Cardiac muscle cell (in vitro differentiated cells and primary cell): ENCODE data around the gene PRKCH. TPM values are rescaled to one million over a fixed set of nuclear protein-coding genes. Genes with fewer than 3 reads are reported as not detected.

Source experiments
- DNase-seq, 2 donors: peaks; one replicate each; pipeline versions ENCODE4 v3.0.0 to v3.0.0-alpha.2; 2010 to 2017; ENCODE audit warnings: low read depth in 1 of 2, low spot score in 1 of 2
- H3K27ac ChIP-seq: fragments of 200-600 bp; sonication (generic); 2 replicates; pipeline ENCODE4 v1.5.1; 2016
- H3K27me3 ChIP-seq: fragments of 200-600 bp; sonication (generic); 2 replicates; pipeline ENCODE4 v1.6.0; 2016; ENCODE audit warnings: control low read depth
- H3K36me3 ChIP-seq: fragments of 200-600 bp; sonication (generic); 2 replicates; pipeline ENCODE4 v1.5.1; 2016; ENCODE audit warnings: control low read depth
- H3K4me1 ChIP-seq: fragments of 200-600 bp; sonication (generic); 2 replicates; pipeline ENCODE4 v1.8.1; 2017; ENCODE audit warnings: low read depth, mild to moderate bottlenecking, mixed run types
- H3K4me3 ChIP-seq: fragments of 200-600 bp; sonication (generic); 2 replicates; pipeline ENCODE4 v1.5.1; 2016; ENCODE audit warnings: mild to moderate bottlenecking
- H3K9me3 ChIP-seq: fragments of 200-600 bp; sonication (generic); 2 replicates; pipeline ENCODE4 v1.5.1; 2017; ENCODE audit warnings: low read depth, mild to moderate bottlenecking, control low read depth
- CTCF ChIP-seq: IDR thresholded peaks from 2 replicates; pipeline ENCODE4 v1.5.1; 2012; ENCODE audit warnings: low read depth, mild to moderate bottlenecking, low read length
- polyA plus RNA-seq: library from polyadenylated mRNA; unstranded; fragments of >200 nt; fragmentation: Nextera tagmentation; extraction: Ambion mirVana; gene quantifications from 2 replicates; pipeline ENCODE4 v1.2.1, GENCODE V29; 2016
- total RNA-seq: library from RNA; depleted of rRNA; stranded (reverse); fragments of >200 nt; gene quantifications from 2 replicates; pipeline ENCODE4 v1.2.3, GENCODE V29; 2016

The PRKCH gene
- total and polyA plus RNA-seq, 2 experiments from 2014 or later = 51.0 to 128 TPM

- peak overlapping the region; percentile 20 for H3K4me3 ChIP-seq
- H3K27me3 ChIP-seq = peaks cover 71% of the 10 kb centered on the region
- no peaks in the 10 kb centered on the region for H3K9me3 ChIP-seq
- TF ChIP-seq CTCF = peak; percentile 40
- peak; percentile 50 to 54 for DNase-seq
- no peaks in the 10 kb centered on the region for H3K36me3 ChIP-seq
- no peak overlapping the region for H3K27ac ChIP-seq
- no peaks in the 10 kb centered on the region for H3K4me1 ChIP-seq
Measured at GRCh38 chr14:61280526-61281185, 40.7 kb upstream of the PRKCH start.

- no peaks in the 10 kb centered on the region for H3K36me3 ChIP-seq
- peak within 1 kb of the TSS; percentile 20 for H3K4me3 ChIP-seq
- H3K9me3 ChIP-seq = no peaks in the 10 kb centered on the region
- H3K4me1 ChIP-seq = no peaks in the 10 kb centered on the region
- H3K27ac ChIP-seq = no peak within 1 kb of the TSS
- TF ChIP-seq CTCF = no peak
- no peak for DNase-seq
- H3K27me3 ChIP-seq = peaks cover 71% of the 10 kb centered on the region
Measured at GRCh38 chr14:61281186-61281947, 40.0 kb upstream of the PRKCH start, which contains the start of gene TMEM30B. Gene TMEM30B (minus strand): TSS chr14:61281338. CDS start chr14:61281147, 191 bp downstream.

- no peaks in the 10 kb centered on the region for H3K36me3 ChIP-seq
- DNase-seq = no peak
- H3K4me3 ChIP-seq = no peak overlapping the region
- H3K27me3 ChIP-seq = peaks cover 71% of the 10 kb centered on the region
- no peaks in the 10 kb centered on the region for H3K9me3 ChIP-seq
- no peaks in the 10 kb centered on the region for H3K4me1 ChIP-seq
- TF ChIP-seq CTCF = no peak
- no peak overlapping the region for H3K27ac ChIP-seq
Measured at GRCh38 chr14:61281948-61282275, 39.5 kb upstream of the PRKCH start.

DNA sequence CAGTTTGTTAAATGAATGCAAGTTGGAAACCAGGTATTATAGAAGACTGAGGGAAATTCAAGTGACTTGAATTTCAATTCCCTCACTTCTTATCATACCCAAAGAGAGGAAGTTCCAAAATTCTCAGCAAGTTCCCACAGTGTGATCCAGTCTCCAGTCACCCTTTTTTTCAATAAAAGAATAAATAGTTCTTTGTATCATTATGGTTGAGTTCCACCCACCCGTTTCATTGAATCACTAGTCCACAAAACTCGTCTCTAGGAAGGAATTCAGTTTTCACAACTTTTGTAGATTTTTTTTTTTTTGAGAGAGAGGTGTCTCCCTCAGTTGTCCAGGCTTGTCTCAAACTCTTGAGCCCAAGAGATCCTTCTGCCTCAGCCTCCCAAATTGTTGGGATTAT lies 38.6 kb upstream of the PRKCH start:
- Histone ChIP-seq H3K36me3 (no peaks in the 10 kb centered on the region), H3K4me1 (no peaks in the 10 kb centered on the region), H3K9me3 (no peaks in the 10 kb centered on the region), H3K4me3 (no peak overlapping the region), H3K27ac (no peak overlapping the region), H3K27me3 (peaks cover 69% of the 10 kb centered on the region)
- TF ChIP-seq CTCF = no peak
- DNase-seq = no peak

DNA sequence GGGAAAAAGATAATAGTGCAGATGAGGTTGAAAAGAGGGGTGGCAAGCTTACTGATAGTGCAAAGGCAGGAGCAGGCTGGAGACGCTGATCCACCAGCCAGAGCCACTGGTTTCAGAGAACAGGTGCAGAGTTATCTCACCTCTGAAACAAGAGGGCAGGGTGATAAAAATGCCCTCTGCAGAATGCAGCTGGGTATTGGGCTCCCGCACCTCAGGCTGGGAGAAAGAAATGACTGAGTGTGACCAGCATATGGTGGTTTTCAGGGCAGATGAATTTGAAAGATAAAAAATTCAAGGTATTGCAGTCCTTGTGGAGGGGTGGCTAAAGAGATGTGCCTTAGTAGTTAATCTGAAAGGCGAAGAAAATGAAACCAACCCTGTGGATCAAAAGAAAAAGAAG lies 37.4 kb upstream of the PRKCH start:
- H3K9me3 ChIP-seq = no peaks in the 10 kb centered on the region
- H3K4me1 ChIP-seq = no peaks in the 10 kb centered on the region
- TF ChIP-seq CTCF = no peak
- no peak overlapping the region for H3K27ac ChIP-seq
- no peak for DNase-seq
- no peak overlapping the region for H3K4me3 ChIP-seq
- H3K27me3 ChIP-seq = peaks cover 58% of the 10 kb centered on the region
- H3K36me3 ChIP-seq = no peaks in the 10 kb centered on the region
